ENCODE data around the gene TCF4.

TCF4 gene

DNA sequence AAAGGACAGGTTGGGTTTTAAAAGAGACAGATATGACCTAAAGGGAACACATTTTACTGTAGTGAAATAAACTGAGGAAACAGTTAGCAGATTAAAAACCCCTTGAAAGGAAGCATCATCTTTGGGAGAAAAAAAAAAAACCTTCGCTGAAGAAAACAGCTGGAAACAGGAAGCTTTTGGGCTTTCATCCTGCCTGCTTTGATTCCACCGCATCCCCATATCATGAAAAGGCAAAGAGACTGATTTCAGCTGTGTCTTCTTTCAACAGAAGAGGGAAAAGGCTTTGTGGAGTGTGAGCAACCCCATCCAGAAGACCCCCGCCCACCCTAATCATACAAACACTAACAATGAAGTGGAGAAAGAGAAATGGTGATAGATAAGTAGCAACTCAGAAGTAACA lies 86.4 kb downstream of the TCF4 start:
- no peak for DNase-seq

DNA sequence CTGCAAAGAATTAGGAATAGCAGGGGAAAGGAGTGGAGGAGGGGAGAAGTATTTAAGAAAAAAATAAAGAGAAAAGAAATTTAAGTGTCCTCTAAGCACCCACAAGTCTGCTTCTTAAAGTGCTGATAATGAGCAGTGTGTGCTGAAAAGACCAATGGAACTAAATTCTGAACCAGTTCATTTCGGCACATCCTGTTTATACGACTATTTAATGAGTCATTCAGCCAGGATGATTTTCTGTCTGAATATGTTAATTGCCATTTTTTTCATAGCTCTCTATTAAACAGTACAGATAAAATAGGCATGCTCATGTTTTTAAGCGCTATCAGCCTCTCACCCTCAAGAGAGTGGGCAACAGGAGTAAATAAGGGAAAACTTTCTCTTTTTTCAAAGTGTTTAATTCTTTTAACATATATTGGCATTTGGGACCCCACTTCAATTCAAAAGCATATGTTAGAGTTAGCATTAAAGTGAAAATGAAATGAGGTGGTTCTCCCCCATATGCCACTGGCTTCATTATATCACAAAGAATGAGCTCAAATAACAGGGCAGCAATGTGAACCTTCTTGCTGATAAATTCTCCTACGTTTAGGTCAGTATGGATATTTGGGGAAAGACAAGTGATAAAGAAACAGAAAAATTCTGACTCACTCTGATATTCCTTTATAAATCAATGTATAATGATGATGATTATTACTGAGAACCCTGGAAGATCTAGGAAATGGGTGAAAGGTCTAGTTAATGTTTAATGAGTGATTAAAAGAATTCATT lies 87.5 kb downstream of the TCF4 start:
- DNase-seq, result peak; percentile 81

DNA sequence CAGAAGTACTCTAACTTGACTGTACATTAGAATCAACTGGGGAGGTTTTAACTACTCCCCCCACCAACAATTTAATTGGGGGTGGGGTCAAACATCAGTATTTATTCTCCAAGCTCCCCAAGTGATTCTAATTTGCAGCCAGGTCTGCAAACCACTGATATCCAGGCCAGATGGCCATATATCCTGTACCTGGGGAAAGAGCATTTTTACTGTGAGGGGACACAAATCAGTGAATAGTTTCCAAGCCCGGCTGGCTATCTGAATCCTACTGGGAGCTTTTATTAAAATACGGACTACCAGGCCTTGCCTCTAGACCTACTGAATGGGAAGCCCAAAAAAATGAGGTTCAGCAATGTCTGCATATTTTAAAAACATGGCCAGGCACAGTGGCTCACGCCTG lies 88.5 kb downstream of the TCF4 start:
- no peak for DNase-seq

DNA sequence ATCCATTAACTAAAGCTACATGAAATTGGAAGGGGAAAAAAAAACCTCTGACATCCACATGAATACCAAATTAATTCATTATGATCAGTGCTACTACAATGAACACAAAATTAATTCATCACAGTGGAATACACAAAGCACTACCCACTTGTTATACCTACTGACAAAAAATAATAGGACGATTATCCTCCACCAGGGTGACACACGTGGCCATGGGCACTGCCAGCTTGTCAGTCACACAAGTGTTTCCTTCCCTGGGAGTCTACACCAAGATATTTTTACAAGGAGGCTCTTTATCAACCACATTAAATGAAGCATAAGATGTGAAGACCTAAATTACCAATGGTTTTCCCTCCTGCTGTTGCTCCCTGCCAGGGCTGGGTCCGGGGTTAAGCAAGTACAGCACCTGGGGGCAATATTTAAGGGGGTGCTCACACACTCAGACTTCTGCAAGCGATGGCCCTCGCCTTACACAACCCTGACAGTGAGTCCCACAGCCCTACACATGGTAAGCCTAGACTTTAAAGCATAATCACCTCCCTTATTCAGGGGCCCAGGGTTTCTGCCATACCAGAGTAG lies 90.1 kb downstream of the TCF4 start:
- no peak for DNase-seq

DNA sequence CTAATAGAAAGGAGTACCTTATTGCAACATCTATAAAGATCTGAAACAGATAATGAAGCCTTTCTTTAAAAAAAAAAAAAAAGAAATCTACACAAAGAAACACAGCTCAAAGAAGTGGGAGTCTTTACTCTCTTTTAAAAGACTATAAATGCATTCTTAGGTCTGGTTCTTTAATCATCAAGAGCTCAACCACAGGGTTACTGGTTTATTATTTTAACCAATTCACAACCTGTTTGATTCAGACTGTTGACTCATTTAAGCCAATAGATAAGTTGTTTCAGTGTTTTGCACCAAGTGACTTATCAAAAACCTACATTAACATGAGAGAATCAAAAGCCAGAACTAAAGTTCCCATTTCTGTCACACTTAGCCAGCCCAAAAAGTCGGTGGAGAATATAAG lies 93.1 kb downstream of the TCF4 start:
- DNase-seq, result peak; percentile 45

DNA sequence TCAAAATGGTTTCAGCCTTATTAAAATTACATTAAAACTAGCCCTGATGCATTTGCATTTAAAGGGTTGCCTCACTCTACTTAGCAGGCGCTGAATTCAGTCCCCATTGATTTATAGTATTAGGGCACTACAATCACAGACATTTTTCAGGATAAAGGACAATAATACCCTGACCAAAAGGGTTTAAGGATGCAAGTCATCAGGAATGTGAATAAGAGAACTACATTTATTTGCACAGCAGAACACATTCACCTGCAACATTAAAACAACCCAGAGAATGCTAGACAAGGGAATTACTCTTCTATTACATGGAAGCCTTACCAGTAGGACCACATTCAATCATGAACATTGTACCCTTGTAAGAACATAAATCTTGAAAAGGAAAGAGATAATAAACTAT lies 93.6 kb downstream of the TCF4 start:
- no peak for DNase-seq

DNA sequence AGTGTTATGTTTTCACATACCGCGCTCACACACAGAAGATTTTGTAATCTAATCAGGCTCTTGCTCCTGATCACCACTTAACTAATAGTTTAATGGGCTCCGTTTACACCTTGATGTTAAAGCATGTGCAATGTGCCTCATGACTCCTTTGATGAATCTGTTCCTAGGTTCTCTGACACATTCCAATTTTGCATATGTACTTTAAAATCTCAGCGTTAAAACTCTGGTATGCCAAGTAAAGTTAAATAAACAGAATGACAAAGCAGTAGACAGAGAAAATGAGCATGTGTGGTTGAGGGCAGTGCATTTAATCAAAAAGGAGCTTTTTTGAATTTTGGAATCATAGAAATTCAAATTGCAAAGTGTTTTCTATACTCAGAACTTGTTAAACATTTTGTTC lies 96.4 kb downstream of the TCF4 start:
- peak; percentile 17 for DNase-seq

DNA sequence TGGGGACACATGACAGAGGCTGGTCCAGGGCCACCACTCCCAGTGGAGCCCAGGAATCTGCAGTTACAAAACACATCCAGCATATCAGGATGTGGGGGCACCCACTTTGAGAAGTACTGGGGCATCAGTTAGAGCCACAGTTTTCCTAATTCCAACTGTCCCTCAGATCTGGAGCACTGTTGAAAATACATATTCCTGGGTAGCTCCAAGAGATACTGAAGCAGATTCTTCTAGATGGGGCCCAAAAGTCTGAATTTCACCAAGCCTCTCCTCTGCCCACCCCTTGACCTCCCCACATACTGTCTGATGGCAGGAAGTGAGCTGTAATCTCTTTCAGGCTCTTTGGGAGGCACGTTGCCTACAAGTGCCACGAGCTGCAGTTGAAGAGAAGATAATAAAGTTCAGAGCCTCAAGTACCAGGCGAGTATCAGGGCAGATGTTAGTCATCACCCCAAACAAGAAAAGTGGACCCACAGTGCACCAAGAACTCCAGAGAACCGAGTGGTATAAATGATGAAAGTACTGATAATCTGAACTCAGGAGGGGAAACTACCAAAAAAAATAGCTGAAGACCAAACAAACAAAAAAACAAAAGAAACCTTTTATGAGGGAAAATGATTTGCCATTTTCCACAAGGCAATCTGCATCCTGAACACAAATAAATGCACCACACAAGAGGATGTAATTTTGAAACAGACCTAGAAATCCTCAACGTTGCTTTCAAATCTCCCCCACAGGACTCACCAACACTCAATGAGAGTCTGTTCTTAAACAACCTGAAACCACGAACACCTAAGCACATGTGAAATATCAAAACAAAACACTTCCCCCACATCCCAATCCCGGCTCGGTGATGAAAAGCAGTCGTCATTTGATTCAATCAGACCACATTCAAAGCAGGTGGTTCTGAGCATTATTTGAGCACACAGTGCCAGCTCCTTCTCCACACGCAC lies 98.7 kb downstream of the TCF4 start:
- DNase-seq, result peak; percentile 52

DNA sequence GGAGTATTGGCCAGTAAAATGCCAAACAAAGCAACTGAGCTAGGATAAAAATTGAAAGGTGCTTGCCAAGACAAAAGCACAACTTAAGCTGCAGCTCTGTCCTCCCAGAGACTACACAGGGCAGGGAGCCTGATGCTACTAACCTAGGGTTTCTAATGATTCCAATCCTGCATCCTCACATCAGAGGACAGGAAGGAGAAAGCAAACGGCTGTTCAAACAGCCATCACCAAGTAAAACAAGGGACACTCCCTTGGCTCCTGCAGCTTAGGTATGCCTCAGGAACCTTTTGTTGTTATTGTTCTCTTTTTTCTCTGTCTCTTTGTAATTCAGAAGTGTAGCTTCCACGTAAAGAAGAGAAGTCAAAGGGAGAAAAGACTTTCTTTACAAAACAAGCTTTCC lies 99.5 kb downstream of the TCF4 start:
- DNase-seq, result no peak

DNA sequence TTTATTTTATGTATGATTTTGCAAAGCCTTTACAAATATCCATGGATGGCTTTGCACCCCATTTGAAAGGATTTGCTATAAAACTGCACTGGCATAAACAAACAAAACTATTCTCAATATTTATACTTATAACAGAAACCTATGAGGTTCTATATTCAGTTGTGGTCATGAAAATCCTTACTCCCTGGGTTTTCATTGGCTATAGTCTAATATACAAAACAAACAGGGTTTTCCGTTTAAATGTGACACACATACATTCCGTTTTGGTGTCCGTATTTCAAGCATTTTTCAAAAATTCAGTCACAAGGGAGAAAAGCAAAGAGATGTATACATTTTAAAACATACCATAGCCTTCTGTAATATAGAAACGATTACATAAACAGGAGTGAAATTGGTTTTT lies 100.0 kb downstream of the TCF4 start:
- DNase-seq, result no peak

DNA sequence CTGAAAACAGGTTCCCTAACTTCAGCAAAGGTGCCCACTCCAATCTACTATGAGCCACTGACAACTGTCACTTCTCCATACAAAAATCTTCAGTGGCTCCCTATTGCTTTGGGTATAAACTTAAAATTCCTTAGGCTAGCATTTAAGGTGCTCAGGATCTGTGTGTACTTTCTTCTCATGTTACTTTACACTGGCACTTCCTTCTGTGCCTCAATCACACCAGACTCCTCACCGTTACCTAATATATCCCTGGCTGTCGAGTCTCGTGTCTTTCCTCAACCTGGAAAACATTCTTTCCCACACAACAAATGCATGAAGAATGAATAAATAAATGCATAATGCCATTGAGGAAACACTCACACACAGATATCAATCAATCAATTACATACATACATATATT lies 101.1 kb downstream of the TCF4 start:
- no peak for DNase-seq

DNA sequence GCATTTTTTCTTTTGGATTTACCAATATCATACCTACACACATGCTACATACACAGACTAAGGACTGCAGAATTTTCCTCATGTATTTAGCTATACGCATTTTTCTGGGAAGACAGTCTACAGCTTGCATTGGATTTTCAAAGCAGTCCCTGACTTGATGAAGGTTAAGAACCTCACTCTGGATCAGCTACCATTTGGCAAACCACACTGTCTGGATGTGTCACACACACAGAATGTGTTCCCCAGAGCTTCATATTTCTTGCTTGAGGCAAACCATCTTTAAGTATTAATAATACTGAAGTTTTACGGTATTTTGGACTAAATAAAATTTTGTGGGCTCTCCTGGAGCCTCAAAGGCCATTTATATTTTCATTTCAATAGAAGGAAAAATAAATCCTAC lies 102.3 kb downstream of the TCF4 start:
- peak; percentile 69 for DNase-seq

DNA sequence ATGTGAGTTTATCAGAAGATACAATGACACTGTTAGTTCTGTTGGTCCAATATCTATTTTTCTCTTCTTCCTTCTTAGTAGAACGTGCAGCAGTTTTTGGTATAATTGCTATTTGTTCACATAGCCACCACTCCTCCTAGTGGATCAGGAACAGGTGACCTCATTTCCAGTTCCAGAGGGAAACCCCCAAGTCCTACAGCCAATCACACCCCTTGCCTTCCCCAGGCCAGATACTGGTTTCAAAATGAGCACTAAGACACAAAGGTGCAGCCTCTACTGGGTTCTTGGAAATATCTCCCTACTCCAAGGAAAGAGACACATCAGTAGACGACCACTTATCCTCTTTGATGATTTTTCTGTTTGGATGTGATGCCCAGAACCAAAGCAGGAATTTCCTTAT lies 103.2 kb downstream of the TCF4 start:
- no peak for DNase-seq

DNA sequence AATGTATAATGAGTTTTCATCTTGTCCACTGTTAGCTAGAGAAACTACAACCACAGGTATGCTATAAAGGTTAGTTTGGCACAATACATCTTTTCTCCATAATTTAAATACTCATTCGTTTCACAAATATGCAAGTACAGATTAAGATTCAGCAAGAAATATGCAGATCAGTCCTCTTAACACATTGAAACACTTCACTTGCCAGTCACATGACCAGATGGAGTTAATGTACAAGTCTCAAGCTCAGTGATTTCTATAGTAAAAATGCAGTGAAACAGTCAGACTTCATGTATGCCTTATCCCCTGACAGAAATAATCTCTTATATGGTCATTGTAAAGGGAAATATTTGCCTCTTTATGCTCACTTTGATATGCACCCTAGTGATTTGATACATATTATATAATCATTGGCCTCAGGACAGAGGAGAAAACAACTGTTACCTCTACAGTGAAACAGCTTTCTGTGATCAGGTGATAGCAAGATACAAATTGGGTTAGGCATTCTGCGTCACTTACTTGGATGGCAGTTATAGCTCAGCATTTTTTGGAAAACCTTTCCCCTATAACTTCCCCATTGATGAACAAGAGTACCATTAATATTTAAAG lies 104.6 kb downstream of the TCF4 start:
- DNase-seq, result no peak

DNA sequence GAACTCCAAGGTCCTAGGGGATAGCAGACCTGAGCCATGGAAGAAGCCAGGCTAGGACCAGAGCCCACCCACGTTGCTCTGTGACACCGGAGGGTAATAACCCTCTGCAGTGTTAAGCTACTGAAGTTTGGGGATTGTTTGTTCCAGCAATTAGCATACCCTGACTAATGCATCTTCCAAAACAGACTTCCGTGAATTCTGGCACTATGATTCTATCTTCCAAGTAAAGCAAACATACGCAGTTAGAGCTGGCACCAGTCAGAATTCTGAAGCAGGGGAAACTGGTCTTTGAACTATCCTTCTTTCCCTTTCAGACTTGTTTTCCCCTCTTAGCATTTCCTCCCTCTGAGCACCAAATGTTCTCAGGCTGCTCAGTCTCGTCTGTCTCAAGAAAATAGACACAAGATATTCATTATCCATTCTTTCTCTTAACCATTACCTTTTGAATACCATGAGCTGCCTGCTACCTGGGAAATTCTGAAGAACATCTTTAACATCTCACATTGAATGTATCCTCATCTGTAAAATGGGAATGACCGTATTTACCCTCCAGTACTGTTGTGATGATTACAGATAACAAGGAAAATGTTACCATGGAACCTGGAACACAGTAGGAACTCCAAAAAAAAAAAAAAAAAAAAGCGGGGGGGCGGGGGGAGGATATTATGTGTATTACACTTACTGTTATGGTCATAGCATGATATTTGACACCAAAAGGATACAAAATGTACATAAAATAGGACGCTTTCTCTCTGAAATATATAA lies 108.2 kb downstream of the TCF4 start:
- DNase-seq, result no peak

DNA sequence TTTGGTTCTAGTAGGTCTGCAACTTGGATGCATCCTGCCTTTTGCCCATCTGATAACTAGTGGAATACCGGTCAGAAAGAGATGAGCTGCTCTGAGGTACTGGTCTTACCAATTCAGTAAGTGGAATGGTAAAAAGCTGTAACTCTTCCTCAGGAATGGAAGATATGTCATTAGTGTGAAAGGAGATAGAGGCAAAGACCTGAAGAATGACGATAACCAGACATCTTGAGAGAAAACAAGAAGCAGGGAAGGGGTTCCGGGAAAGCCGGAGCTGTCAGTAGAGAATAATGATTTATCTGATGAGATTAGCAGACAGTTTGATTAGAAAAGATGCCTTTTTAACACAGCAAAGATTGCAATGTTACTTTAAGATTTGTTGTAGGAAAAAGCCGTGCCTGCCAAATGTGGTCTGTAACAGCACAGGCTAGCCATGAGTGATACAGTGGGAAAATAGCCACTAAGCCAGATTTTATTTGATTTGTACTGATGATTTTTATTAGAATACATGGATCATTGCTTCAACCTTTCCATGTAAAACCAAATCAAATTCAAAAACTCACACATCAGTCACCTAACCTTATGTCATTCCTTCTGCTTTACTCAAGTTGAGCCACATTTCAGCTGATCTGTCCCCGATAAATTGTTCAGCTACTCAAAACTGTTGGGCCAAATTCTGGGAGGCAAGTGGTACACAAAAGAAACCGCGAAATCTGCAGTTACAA lies 110.0 kb downstream of the TCF4 start:
- no peak for DNase-seq

DNA sequence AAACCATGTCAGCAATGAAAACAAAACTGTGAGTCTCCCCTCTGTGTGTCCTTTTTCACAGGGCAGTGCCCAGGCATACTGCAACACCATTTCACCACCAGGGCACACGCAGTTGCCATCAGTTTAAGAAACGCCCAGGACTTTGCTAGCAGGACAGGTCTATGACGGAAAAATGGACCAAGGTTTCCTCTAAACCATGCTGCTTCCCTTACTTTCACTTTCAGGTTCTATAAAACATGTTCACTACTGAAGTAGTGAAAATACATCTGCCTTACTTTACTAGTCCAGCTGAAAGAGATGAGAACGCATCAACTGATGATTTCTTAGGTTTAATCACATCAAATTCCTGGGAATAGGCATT lies 110.5 kb downstream of the TCF4 start:
- DNase-seq, result peak; percentile 67

DNA sequence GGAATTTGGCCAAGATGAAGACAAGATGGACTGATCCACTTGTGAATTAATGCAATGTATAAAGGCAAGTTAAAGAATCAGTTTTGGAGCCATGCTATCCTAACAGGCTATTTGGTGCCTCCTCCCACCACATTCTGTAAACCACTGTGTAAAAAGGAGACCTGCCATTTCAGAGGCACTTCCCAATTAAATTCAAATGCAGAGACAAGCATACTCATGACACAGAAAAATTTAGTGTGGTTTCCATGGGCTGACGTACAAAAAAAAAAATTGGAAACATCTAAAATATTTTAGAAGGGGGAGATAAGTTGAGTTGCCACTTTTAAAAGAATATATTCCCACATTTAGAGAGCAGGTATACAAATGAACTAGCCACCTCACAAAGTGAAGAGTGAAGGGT lies 112.1 kb downstream of the TCF4 start:
- DNase-seq, result no peak

DNA sequence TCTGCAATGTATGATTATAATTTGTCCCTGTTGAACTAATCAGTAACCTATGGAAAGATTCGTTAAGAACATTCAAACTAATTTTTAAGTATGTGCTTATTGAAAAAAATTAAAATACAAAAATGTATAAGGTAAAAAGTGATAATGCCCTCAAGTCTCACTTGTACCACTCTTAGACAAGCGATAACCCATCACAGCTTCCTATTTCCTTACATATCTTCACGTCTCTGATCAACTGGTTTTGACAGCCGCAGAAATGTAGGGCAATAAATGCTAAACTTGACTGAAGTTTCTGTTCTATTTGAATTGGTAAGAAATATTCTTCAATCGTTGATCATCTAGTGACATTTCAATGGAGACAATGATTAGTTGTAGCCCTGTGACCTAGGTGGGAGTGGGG lies 112.5 kb downstream of the TCF4 start:
- no peak for DNase-seq

DNA sequence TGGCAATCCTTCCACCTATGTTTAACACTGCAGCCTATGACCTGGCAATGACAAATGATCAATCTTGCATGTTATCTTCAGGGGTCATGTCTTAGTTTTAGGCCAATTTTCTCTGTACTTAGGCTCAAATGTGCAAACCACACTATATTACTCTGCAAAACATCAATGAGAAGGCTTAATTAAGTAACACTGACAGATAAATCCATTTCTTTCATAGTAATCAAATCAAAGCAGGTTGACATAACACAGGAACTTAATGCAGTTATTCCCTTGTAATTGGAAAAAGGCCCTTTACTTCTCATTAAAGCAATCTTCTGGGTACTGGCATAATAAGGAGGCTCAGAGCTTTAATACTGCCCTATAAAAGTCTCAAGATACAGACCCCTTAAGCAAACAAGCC lies 114.4 kb downstream of the TCF4 start:
- no peak for DNase-seq

DNA sequence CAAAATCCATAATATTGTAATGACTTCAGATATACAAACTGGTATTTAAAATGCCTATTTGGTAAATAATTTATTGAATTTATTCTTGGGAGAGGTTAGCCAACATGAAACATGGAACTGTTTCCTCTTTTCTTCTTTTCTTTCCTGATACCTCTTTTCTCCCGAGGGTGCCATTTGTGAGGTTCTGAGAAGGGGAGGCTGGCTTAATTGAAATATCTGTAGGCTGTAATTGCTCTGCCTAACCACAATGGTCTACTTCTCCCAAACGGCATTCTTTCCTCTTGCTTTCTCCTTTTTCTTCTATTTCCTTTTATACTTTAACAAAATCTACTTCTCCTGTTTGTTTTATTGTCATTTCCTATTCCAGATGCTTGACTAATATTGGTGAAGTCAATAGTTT lies 114.9 kb downstream of the TCF4 start:
- DNase-seq, result no peak

DNA sequence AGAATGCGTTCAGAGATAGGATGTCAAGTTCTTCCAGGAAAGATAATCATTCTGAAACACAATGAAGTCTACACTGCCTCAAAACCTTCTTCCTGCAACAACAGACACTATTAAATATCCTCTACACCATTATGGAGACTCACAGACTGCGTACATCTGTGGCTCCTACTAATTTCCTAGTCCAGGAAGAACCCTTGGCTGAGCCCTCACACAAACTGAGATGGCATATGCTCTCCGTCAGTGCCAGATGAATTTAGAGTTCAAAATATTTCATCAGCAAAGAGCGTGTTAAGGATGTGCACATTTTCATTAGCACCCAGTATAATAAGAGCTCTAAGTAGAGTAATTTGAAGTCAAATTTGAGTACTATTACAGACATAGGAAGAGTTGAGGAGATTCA lies 117.2 kb downstream of the TCF4 start:
- no peak for DNase-seq

Data from EL (cell line).